Activated naive CD4-positive, alpha-beta T cell treated with anti-CD3 and anti-CD28 coated beads, Interleukin-2, amount 10 ng/mL, durations not matched to agents 7 days and 5 days (primary cell): ENCODE results near the gene SIX1.

ENCODE experiments used
- CTCF ChIA-PET: fragments of 350-600 bp; sonication (Branson Sonifier 250); formaldehyde crosslinking; loops from one replicate; lab custom pipeline; 2021; ENCODE audit warnings: antibody characterized with exemption; lab: Charles Lee
- DNase-seq: peaks from one replicate; pipeline ENCODE4 v3.0.0-alpha.2; 2020
- H3K27ac Mint-ChIP-seq: one replicate; pipeline ENCODE4 v1.8.0; 2021; ENCODE audit warnings: mild to moderate bottlenecking, moderate library complexity, mixed read lengths
- H3K27me3 Mint-ChIP-seq: one replicate; pipeline ENCODE4 v1.8.0; 2021; ENCODE audit warnings: mild to moderate bottlenecking, mixed read lengths
- H3K36me3 Mint-ChIP-seq: one replicate; pipeline ENCODE4 v1.8.0; 2021; ENCODE audit warnings: mixed read lengths
- H3K4me1 Mint-ChIP-seq: one replicate; pipeline ENCODE4 v1.8.0; 2021; ENCODE audit warnings: mixed read lengths
- H3K4me3 Mint-ChIP-seq: one replicate; pipeline ENCODE4 v1.8.0; 2021; ENCODE audit warnings: mild to moderate bottlenecking, moderate library complexity, mixed read lengths
- H3K9me3 Mint-ChIP-seq: one replicate; pipeline ENCODE4 v1.8.0; 2021; ENCODE audit warnings: mixed read lengths

Gene SIX1

DNA sequence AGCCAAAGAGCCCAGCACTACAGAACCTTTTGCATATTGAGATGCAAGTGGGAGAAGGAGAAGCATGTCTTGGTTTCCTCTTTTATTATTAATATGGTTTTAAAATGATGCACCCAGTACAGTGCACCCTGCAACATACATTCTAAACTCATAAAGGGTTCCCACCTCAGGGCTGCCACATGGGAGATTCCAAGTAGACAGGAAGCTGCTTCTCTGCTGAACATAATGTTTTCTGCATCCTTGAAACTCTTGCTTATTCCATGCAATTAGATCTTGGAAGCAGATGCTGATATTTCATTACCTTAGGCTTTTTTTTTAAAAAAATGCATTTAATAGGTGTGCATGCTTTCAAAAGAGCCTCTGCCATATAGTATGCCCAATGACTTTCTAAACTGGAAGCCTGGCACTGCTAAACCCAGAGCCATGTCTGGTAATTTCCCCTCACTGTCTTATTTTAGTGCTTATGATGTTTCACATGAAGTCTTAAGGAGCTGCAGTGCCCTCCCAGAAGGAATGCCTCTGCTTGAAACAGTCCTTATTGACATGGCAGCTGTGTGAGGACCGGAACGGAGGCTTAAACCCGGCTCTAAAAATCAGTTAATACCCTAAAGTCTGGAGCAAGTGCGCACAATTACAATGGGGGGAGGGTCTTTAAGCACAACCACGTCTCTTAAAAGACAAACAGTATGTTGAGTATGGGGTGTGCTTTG, 2.0 kb upstream of the SIX1 start:
- Mint-ChIP-seq H3K27ac (peak overlapping the region; percentile 82), H3K36me3 (peaks cover 8% of the 10 kb centered on the region), H3K27me3 (peaks cover 99% of the 10 kb centered on the region), H3K4me1 (peaks cover 54% of the 10 kb centered on the region), H3K9me3 (no peaks in the 10 kb centered on the region), H3K4me3 (peak overlapping the region; percentile 16)
- DNase-seq: no peak
- CTCF ChIA-PET: interaction anchor here (1.4 kb wide), 1 partner anchor 142 kb away, joined by 4 read pairs; no protein-coding TSS in a partner anchor

DNA sequence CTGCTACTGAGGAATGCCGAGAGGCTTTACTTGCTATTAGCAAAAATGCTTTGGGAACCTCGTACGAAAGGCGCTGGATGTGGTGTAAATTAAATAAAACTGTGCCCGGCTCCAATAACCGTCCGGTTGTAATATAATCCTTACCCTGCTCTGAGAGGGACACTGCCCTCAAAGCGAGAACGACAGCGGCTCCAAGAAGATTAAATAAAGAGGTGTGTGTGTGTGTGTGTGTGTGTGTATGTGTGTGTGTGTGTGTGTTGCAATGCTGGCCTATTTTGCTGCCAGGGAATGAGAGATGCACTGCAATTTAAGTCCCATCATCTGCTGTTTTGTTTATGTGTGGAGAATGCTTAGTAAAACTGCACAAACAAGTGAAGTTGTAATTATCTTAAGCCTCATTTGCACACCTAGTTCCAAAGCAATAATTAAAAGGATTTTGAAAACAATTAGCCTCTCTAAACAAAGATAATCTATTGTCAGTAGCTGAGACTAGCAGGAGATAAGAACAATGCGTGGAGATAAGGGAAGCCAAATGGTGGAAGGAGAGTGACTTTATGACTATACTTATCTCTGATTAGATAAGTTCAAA, 1.2 kb upstream of the SIX1 start:
- CTCF ChIA-PET: interaction anchor here (1.4 kb wide), 1 partner anchor 141 kb away, joined by 4 read pairs; no protein-coding TSS in a partner anchor
- no peak for DNase-seq
- H3K27ac Mint-ChIP-seq: no peak overlapping the region
- peaks cover 50% of the 10 kb centered on the region for H3K4me1 Mint-ChIP-seq
- H3K4me3 Mint-ChIP-seq: no peak overlapping the region
- peaks cover 99% of the 10 kb centered on the region for H3K27me3 Mint-ChIP-seq
- H3K9me3 Mint-ChIP-seq: no peaks in the 10 kb centered on the region
- H3K36me3 Mint-ChIP-seq: peaks cover 3% of the 10 kb centered on the region

DNA sequence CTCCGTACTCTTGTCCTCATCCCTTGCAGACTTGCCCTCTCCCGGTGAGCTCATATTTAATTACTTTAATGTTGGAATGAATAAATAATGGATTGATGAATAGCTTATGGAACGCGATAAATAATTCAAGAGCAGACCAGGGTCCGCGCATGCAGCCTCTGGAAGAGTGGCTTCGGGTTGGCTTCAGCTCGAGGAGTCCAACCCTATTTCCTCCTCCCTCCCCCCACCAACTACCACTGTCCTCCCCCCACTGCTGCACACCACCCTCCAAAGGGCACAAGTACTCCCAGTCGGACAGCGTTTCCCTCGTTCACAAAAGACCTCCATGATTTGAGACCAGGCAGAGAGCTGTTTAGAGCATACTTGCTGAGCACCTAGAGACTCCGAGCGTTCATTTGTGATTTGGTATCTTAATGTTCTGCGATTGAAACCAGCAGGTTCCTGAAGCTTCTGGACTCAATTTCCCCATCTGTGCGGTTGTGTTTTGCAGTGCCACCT, 647 bp upstream of the SIX1 start:
- DNase-seq: no peak
- CTCF ChIA-PET: interaction anchor here (1.2 to 1.4 kb wide), 2 partner anchors 131 to 140 kb away, joined by 3 to 4 read pairs; no protein-coding TSS in a partner anchor
- H3K9me3 Mint-ChIP-seq: no peaks in the 10 kb centered on the region
- peak overlapping the region; percentile 18 for H3K4me3 Mint-ChIP-seq
- peak overlapping the region; percentile 72 for H3K27ac Mint-ChIP-seq
- H3K36me3 Mint-ChIP-seq: peaks cover 3% of the 10 kb centered on the region
- H3K27me3 Mint-ChIP-seq: peaks cover 99% of the 10 kb centered on the region
- peaks cover 47% of the 10 kb centered on the region for H3K4me1 Mint-ChIP-seq

DNA sequence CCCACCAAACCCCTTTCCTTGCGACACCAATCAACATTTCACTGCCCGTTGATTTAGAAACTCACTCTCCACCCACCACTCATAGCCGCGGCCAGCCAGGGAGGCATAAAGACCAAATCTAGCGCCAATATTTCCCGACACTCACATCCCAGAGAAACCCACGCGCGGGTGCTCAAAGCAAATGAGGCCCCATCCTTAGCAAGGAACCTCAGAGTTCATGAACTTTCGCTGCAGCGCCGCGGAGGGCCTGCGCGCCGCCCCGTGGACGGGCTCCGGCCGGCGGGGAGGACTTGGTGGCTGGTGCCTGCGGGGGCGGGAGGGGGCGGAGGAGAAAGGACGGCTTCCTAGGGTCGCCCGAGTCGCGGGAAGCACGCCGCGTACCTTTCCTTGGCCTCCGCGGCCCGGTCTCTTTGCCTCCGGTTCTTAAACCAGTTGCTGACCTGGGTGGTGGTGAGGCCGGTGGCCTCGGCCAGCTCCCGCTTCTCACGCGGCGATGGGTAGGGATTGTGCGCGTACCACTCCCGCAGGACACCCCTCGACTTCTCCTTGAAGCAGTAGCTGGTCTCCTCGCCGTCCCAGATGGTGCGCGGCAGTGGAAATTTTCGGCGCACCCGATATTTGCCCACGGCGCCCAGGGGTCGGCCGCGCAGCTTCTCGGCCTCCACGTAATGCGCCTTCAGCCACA, 886 bp downstream of the SIX1 start:
- CTCF ChIA-PET: interaction anchor here (0.8 to 1.2 kb wide), 2 partner anchors 21 to 130 kb away, joined by 3 to 4 read pairs; no protein-coding TSS in a partner anchor
- Mint-ChIP-seq H3K4me3 (peak overlapping the region; percentile 45), H3K27me3 (peaks cover 99% of the 10 kb centered on the region), H3K36me3 (peaks cover 3% of the 10 kb centered on the region), H3K27ac (peak overlapping the region; percentile 11), H3K9me3 (no peaks in the 10 kb centered on the region), H3K4me1 (peaks cover 43% of the 10 kb centered on the region)
- DNase-seq: no peak

DNA sequence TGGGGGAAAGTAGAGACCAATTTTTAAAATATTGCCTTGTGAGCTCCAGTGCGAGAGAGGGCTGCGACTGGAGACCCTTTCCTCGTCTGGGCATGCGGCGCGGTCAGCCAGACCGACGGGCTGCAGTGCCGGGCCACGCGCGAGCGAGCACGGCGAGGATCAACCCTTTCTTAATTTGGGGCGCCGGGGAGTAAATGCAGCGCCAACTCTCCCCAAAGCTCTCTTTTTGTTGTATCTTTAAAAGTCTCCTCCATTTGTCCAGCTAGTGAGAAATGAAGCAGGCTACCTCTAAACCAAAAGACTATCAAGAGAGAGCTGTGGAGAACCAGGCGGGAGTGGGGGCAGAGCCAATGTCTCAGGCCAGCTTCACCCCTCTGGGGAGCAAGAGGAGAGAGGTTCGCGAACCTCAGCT, 1.4 kb downstream of the SIX1 start:
- H3K4me3 Mint-ChIP-seq: peak overlapping the region; percentile 45
- no peak for DNase-seq
- CTCF ChIA-PET: interaction anchor here (0.8 kb wide), 1 partner anchor 20 kb away, joined by 4 read pairs; no protein-coding TSS in a partner anchor
- H3K27me3 Mint-ChIP-seq: peaks cover 99% of the 10 kb centered on the region
- H3K36me3 Mint-ChIP-seq: peaks cover 3% of the 10 kb centered on the region
- H3K4me1 Mint-ChIP-seq: peaks cover 39% of the 10 kb centered on the region
- no peaks in the 10 kb centered on the region for H3K9me3 Mint-ChIP-seq
- peak overlapping the region; percentile 37 for H3K27ac Mint-ChIP-seq

DNA sequence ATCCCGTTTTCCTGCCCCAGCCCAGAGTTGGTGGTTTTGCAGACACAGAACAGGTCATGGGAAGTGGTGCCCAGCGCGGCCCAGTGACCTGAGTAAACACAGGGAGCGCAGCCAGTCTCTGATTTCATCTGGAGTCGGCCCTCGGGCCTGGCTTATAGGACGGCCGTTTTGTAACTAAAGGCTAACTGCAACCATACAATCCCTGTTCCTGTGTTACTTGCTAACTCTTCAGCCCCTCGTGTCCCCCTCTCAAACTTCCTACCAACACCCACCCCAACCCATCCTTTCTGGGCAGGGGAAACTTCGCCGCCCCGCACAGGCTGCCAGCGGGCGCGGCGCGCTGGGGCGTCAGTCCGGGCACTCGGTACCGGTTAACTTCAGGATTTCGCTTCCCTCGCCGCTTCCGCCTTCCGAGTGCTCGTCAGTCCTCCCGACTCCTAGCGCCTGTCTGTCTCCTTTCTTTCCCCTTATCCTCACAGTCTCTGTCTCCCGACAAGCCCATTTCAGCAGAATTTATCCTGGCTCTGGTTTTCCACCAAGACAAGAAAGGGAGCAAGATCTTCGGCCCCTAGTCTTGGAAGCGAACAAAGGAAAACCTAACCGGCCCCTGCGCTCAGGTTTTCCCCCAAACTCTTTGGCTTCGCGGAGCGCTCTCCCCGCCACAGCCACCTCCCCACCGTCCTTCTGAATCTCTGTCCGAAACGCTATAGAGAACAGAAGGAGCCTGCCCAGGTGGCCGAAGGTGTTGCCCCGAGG, 2.0 kb downstream of the SIX1 start:
- Mint-ChIP-seq H3K27ac (peak overlapping the region; percentile 62), H3K36me3 (peaks cover 3% of the 10 kb centered on the region), H3K27me3 (peaks cover 99% of the 10 kb centered on the region), H3K9me3 (no peaks in the 10 kb centered on the region), H3K4me3 (peak overlapping the region; percentile 55), H3K4me1 (peaks cover 39% of the 10 kb centered on the region)
- DNase-seq: no peak
- CTCF ChIA-PET: no interaction called here

DNA sequence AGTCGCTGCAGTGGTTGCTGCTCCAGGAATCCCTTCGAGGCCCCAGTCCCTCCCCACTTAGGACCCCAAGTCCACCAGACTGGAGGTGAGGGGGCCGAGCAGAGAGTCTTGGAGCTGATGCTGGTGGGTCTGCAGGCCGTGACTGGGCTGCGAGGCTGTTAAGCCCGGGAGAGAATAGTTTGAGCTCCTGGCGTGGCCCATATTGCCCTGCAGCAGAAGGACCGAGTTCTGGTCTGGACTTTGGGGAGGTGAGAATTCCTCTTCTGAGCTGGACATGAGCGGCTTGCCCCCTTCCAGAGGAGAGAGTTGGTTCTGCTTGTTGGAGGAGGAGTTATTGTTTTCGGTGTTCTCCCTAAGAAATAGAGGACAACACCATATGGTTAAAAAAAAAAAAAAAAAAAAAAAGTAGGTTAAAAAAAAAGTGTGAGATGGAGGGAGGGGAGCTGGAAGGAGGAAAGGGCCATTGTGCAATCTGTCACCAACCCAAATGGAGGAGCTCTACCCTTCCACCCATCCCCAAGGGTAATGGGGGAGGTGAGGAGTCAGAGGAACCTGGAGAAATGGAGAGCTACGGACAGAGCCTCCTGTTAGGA, 3.0 kb downstream of the SIX1 start:
- H3K4me3 Mint-ChIP-seq: no peak overlapping the region
- CTCF ChIA-PET: interaction anchor here (1.2 kb wide), 1 partner anchor 13 kb away, joined by 4 read pairs; no protein-coding TSS in a partner anchor
- peaks cover 32% of the 10 kb centered on the region for H3K4me1 Mint-ChIP-seq
- peaks cover 3% of the 10 kb centered on the region for H3K36me3 Mint-ChIP-seq
- no peak overlapping the region for H3K27ac Mint-ChIP-seq
- DNase-seq: no peak
- peaks cover 99% of the 10 kb centered on the region for H3K27me3 Mint-ChIP-seq
- H3K9me3 Mint-ChIP-seq: no peaks in the 10 kb centered on the region

DNA sequence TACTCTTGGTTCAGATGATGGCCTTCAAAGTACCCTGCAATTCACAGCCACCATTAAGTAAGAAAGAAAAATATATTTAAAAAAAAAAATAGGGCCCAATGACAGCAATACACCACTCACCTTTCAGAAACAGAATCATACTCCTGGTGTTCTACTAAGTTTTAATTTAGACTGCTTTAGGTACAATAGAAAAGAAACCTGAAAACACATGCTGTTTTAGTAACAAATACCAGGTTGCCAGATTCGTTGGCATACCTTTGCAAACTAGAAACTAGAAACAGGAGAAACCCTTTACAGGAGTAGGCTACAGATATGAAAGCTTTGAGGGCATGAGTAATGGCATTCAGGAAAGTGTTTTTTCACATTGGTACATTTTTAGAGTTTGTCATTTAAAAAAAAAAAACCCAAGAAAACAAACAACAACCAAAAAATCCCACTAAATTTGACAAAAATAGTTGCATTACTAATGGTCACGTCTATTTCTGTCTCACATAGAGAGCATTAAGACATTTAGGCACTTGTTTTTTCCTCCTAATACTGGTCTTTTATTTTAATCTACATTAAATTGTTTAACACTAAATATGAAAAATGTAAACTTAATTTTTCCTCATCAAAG, 4.0 kb downstream of the SIX1 start:
- Mint-ChIP-seq H3K9me3 (no peaks in the 10 kb centered on the region), H3K27me3 (peaks cover 100% of the 10 kb centered on the region), H3K36me3 (peaks cover 3% of the 10 kb centered on the region), H3K4me3 (no peak overlapping the region), H3K4me1 (peaks cover 28% of the 10 kb centered on the region), H3K27ac (no peak overlapping the region)
- CTCF ChIA-PET: interaction anchor here (1.2 kb wide), 1 partner anchor 14 kb away, joined by 4 read pairs; no protein-coding TSS in a partner anchor
- no peak for DNase-seq

DNA sequence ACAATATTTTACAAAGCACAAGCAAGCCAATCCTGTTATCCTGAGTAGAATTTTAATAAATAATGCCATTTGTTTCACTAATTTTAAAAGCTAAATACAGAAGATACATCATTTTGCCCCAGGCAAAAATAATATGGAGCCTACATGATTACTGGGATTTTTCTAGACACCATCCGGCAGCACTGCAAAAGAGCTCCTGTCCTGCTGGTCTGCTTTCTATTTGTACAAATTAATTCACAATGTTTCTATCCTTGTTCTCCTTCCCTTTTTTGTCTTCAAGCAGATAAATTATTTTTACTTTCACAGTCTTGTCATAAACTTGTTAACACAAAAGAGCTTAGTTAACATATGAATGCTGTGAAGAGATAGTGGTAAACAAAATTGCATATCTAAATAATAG, 4.6 kb downstream of the SIX1 start:
- Mint-ChIP-seq H3K27ac (no peak overlapping the region), H3K4me1 (peaks cover 22% of the 10 kb centered on the region)
- CTCF ChIA-PET: no interaction called here

DNA sequence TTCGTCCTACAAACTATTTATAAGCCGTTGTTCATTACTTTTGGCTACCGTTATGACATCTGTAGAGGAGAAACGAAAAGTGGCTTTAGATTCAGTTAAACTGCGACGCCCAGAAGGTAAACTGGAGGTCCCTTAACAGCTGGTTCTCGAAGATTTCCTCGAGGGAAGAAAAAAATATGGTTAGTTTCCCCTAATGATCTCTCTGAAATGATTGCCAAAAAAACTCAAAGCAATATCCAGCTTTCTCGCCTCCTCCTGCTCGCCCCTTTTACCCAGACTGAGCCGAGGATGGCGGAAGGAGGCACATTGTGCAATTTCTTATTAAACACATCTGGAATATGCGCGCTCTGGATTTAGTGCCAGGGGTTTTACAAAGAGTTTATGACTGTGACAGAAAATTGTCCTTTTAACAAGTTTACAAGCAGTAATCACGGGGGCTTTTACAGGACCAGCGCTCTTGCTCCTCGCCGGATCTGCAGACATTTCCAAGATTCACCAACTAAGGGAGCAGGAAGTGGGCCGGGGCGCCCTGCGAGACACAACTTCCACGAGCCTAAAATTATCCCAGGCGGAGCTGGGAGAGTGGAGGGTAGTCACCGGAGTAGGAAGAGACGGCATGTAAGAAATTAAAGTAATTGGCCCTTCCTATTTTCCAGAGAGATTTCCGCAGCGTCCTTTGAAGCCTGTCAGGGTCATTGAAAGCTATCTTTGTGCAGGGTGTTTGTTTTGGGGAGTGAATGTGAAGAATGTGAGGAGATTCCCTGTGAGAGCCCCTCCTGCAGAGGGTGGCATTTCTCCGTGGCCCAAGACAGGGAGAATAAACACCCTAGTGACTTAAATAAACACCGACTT, 5.6 kb downstream of the SIX1 start:
- peaks cover 3% of the 10 kb centered on the region for H3K36me3 Mint-ChIP-seq
- H3K9me3 Mint-ChIP-seq: no peaks in the 10 kb centered on the region
- H3K27ac Mint-ChIP-seq: no peak overlapping the region
- H3K4me1 Mint-ChIP-seq: peaks cover 17% of the 10 kb centered on the region
- peaks cover 99% of the 10 kb centered on the region for H3K27me3 Mint-ChIP-seq
- H3K4me3 Mint-ChIP-seq: no peak overlapping the region
- CTCF ChIA-PET: interaction anchor here (1.7 to 1.8 kb wide), 2 partner anchors 605 to 607 kb away, joined by 3 to 6 read pairs; no protein-coding TSS in a partner anchor
- no peak for DNase-seq

More for the DNA sequence above, 4.6 kb downstream of the SIX1 start:
- DNase-seq: no peak
- Mint-ChIP-seq H3K27me3 (peaks cover 100% of the 10 kb centered on the region), H3K9me3 (no peaks in the 10 kb centered on the region), H3K4me3 (no peak overlapping the region), H3K36me3 (peaks cover 3% of the 10 kb centered on the region)

DNA sequence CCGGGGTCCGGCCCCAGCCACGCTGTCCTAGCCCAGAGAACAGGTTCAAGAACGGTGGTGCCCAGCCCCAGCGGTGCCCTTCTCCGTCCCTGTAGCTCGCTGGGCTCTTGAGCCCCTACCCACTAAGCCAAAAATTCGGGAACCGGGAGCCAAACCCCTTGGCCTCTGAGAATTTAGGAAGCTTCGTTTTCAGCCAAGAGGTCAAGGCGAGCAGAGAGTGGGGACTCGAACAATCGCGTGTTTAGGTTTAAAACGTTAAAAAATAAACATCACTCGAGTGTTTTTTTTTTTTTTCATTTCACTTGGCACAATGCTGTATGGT, 6.2 kb downstream of the SIX1 start:
- Mint-ChIP-seq H3K27ac (no peak overlapping the region), H3K4me3 (no peak overlapping the region), H3K27me3 (peaks cover 99% of the 10 kb centered on the region), H3K4me1 (peaks cover 18% of the 10 kb centered on the region), H3K36me3 (peaks cover 3% of the 10 kb centered on the region), H3K9me3 (no peaks in the 10 kb centered on the region)
- no peak for DNase-seq
- CTCF ChIA-PET: interaction anchor here (1.7 to 1.8 kb wide), 2 partner anchors 606 to 608 kb away, joined by 3 to 6 read pairs; no protein-coding TSS in a partner anchor
